SK-N-SH (cell line): ENCODE data around the gene CCDC68. TPM values are rescaled to one million over a fixed set of nuclear protein-coding genes. Genes with fewer than 3 reads are reported as not detected.

ENCODE experiments used
- CTCF ChIA-PET: fragments of 300-600, 350-600 bp; formaldehyde crosslinking; extraction: SDS; loops from one replicate; lab custom pipeline; 2021; lab: Yijun Ruan, JAX
- POLR2A ChIA-PET: fragments of 350-600 bp; sonication (Branson Sonifier 250); formaldehyde crosslinking; extraction: SDS; loops from one replicate; lab custom pipeline; 2020; ENCODE audit warnings: antibody characterized with exemption, inconsistent platforms; lab: Yijun Ruan, JAX
- DNase-seq: peaks from one replicate; pipeline ENCODE4 v3.0.0; 2012
- H2AFZ ChIP-seq: fragments of 200-600 bp; sonication (generic); 2 replicates; pipeline ENCODE4 v1.8.1; 2016; ENCODE audit warnings: antibody characterized with exemption, mild to moderate bottlenecking, low read depth
- H3F3A ChIP-seq: fragments of 200-600 bp; sonication (generic); replicated peaks from 2 replicates; pipeline ENCODE3; 2016; ENCODE audit warnings: antibody characterized with exemption, mild to moderate bottlenecking; ENCODE audit not compliant: insufficient read depth
- H3K27ac ChIP-seq, 2 experiments: fragments of 200-500 bp in 1 of 2; fragments of 200-600 bp in 1 of 2; sonication (Bioruptor generic) in 1 of 2; sonication (generic), shearing (Covaris generic) in 1 of 2; 2 replicates each; pipeline versions ENCODE4 v1.5.1 to v1.6.1; 2014 to 2016; ENCODE audit warnings: low read depth in 2 of 2, inconsistent platforms in 1 of 2, low read length in 1 of 2, mild to moderate bottlenecking in 1 of 2, mixed read lengths in 1 of 2
- H3K27me3 ChIP-seq: fragments of 200-600 bp; sonication (generic), shearing (Covaris generic); 2 replicates; pipeline ENCODE4 v1.6.1; 2016; ENCODE audit warnings: mixed run types; ENCODE audit not compliant: insufficient read depth
- H3K36me3 ChIP-seq, 2 experiments: fragments of 200-500 bp in 1 of 2; fragments of 200-600 bp in 1 of 2; sonication (Bioruptor generic) in 1 of 2; sonication (generic) in 1 of 2; replicated peaks in 1 of 2; 2 replicates each; pipeline versions ENCODE3 to v1.5.1; 2014 to 2016; ENCODE audit warnings: low read length in 1 of 2, mild to moderate bottlenecking in 1 of 2; ENCODE audit not compliant: insufficient read depth in 2 of 2, control insufficient read depth in 1 of 2
- H3K4me1 ChIP-seq, 2 experiments: fragments of 200-500 bp in 1 of 2; fragments of 200-600 bp in 1 of 2; sonication (Bioruptor generic) in 1 of 2; sonication (generic), shearing (Covaris generic) in 1 of 2; 2 replicates each; pipeline versions ENCODE4 v1.5.1 to v1.6.1; 2014 to 2016; ENCODE audit warnings: low read depth in 1 of 2, low read length in 1 of 2, mixed run types in 1 of 2; ENCODE audit not compliant: insufficient read depth in 2 of 2, control insufficient read depth in 1 of 2
- H3K4me2 ChIP-seq: fragments of 200-600 bp; sonication (generic), shearing (Covaris generic); 2 replicates; pipeline ENCODE4 v1.6.1; 2017; ENCODE audit warnings: mixed run types
- H3K4me3 ChIP-seq, 2 experiments: fragments of 200-500 bp in 1 of 2; fragments of 200-600 bp in 1 of 2; sonication (Bioruptor generic) in 1 of 2; sonication (generic), shearing (Covaris generic) in 1 of 2; 2 replicates each; pipeline versions ENCODE4 v1.5.1 to v1.8.1; 2014 to 2016; ENCODE audit warnings: low read depth in 2 of 2, inconsistent platforms in 1 of 2, low read length in 1 of 2, mild to moderate bottlenecking in 1 of 2, mixed read lengths in 1 of 2, moderate library complexity in 1 of 2
- H3K79me2 ChIP-seq: fragments of 200-600 bp; sonication (generic); 2 replicates; pipeline ENCODE4 v1.8.1; 2017; ENCODE audit warnings: mild to moderate bottlenecking; ENCODE audit not compliant: insufficient read depth
- H3K9ac ChIP-seq: fragments of 200-600 bp; sonication (generic); 2 replicates; pipeline ENCODE4 v1.6.1; 2017; ENCODE audit warnings: mixed run types
- H3K9me2 ChIP-seq: fragments of 200-600 bp; sonication (generic); 2 replicates; pipeline ENCODE4 v1.6.1; 2017; ENCODE audit warnings: mixed run types
- H3K9me3 ChIP-seq: fragments of 200-600 bp; sonication (generic); 2 replicates; pipeline ENCODE4 v1.6.1; 2017; ENCODE audit warnings: mixed run types, mild to moderate bottlenecking, moderate library complexity
- H4K20me1 ChIP-seq: fragments of 200-600 bp; sonication (generic); 2 replicates; pipeline ENCODE4 v1.6.1; 2017; ENCODE audit warnings: mild to moderate bottlenecking, mixed run types; ENCODE audit not compliant: insufficient read depth
- ELF1 ChIP-seq: IDR thresholded peaks from 2 replicates; pipeline ENCODE4 v1.4.0; 2012
- EZH2phosphoT487 ChIP-seq: fragments of 200-600 bp; sonication (generic); IDR thresholded peaks from 2 replicates; pipeline ENCODE4 v1.6.1; 2017; ENCODE audit warnings: low read depth, mixed run types, mild to moderate bottlenecking, antibody characterized with exemption, moderate library complexity, borderline replicate concordance
- FOXM1 ChIP-seq: IDR thresholded peaks from 2 replicates; pipeline ENCODE4 v1.4.0; 2012; ENCODE audit warnings: low read depth, mild to moderate bottlenecking
- GABPA ChIP-seq: IDR thresholded peaks from 2 replicates; pipeline ENCODE4 v1.4.0; 2012; ENCODE audit warnings: low read depth, mild to moderate bottlenecking
- GATA2 ChIP-seq: sonication (generic); formaldehyde crosslinking; IDR thresholded peaks from 2 replicates; pipeline ENCODE4 v1.5.0; 2020; ENCODE audit warnings: mild to moderate bottlenecking, missing genetic modification reagents
- IRF3 ChIP-seq: fragments of 150-350 bp; IDR thresholded peaks from 2 replicates; pipeline ENCODE4 v1.6.1; 2016; ENCODE audit warnings: mild to moderate bottlenecking, low read depth, low read length
- NFIC ChIP-seq: IDR thresholded peaks from 2 replicates; pipeline ENCODE4 v1.4.0; 2012; ENCODE audit warnings: borderline replicate concordance
- NRF1 ChIP-seq: IDR thresholded peaks from 2 replicates; pipeline ENCODE4 v1.6.1; 2012; ENCODE audit warnings: low read depth, mild to moderate bottlenecking, low read length
- PBX3 ChIP-seq: IDR thresholded peaks from 2 replicates; pipeline ENCODE4; 2012
- RAD21 ChIP-seq: IDR thresholded peaks from 2 replicates; pipeline ENCODE4 v1.6.1; 2012; ENCODE audit warnings: mild to moderate bottlenecking, low read length
- RCOR1 ChIP-seq: fragments of 150-350 bp; IDR thresholded peaks from 2 replicates; pipeline ENCODE4 v1.6.1; 2017; ENCODE audit warnings: antibody characterized with exemption, low read length
- REST ChIP-seq: IDR thresholded peaks from 2 replicates; pipeline ENCODE4 v1.6.1; 2012; ENCODE audit warnings: mild to moderate bottlenecking, low read depth, low read length, moderate library complexity
- RXRA ChIP-seq: IDR thresholded peaks from 2 replicates; pipeline ENCODE4 v1.4.0; 2012; ENCODE audit warnings: low read depth, mild to moderate bottlenecking, borderline replicate concordance
- SMC3 ChIP-seq: IDR thresholded peaks from 2 replicates; pipeline ENCODE4 v1.6.1; 2012; ENCODE audit warnings: low read depth, low read length, improper control_type of control experiment
- TAF1 ChIP-seq: IDR thresholded peaks from 2 replicates; pipeline ENCODE4 v1.6.1; 2012; ENCODE audit warnings: low read depth, mild to moderate bottlenecking, low read length, moderate library complexity, borderline replicate concordance
- TCF12 ChIP-seq: IDR thresholded peaks from 2 replicates; pipeline ENCODE4 v1.4.0; 2012
- USF1 ChIP-seq: IDR thresholded peaks from 2 replicates; pipeline ENCODE4 v1.4.0; 2012; ENCODE audit warnings: low read depth, borderline replicate concordance
- YY1 ChIP-seq: IDR thresholded peaks from 2 replicates; pipeline ENCODE4 v1.4.0; 2012; ENCODE audit warnings: low read depth, mild to moderate bottlenecking
- ZBTB33 ChIP-seq: IDR thresholded peaks from 2 replicates; pipeline ENCODE4 v1.4.0; 2012; ENCODE audit warnings: low read depth, borderline replicate concordance
- WGBS: methylation state at CpG from one replicate; pipeline ENCODE4 v1.1.6; 2017; ENCODE audit warnings: low lambda C conversion rate; 5-methylcytosine and 5-hydroxymethylcytosine counted together
- polyA plus RNA-seq, 3 experiments: library from polyadenylated mRNA; depleted of rRNA; stranded (reverse); fragments of >200 nt; gene quantifications; 2 replicates each; pipeline ENCODE4 v1.2.3, GENCODE V29; 2012

The CCDC68 gene
- not detected in 2 replicates for polyA plus RNA-seq (2012; rRNA removed)
- 0.01 TPM in 1 of 2 replicates, not detected in the other for polyA plus RNA-seq (2012; cell fraction: cytosol; rRNA removed)
- polyA plus RNA-seq (2012; cell fraction: nucleus; rRNA removed) = not detected in 2 replicates

- WGBS = 90% methylated on average over 27 of the region's 58 CpGs
- no peaks in the 10 kb centered on the region for H3K36me3 ChIP-seq
- no peaks in the 10 kb centered on the region for H3F3A ChIP-seq
- H3K4me1 ChIP-seq = peaks cover 0 to 9% of the 10 kb centered on the region in 2 experiments; a peak in 2 of 4 replicates
- CTCF ChIA-PET = interaction anchor here (1.2 to 1.9 kb wide), 2 partner anchors 10 to 16 kb away, joined by 4 to 5 read pairs; no protein-coding TSS in a partner anchor
- H3K4me3 ChIP-seq = no peak within 1 kb of the TSS
- no peak within 1 kb of the TSS for H3K4me2 ChIP-seq
- H3K27ac ChIP-seq = no peak within 1 kb of the TSS
- no peaks in the 10 kb centered on the region for H3K79me2 ChIP-seq
- DNase-seq = no peak
- H4K20me1 ChIP-seq = no peaks in the 10 kb centered on the region
- no peak for TF ChIP-seq USF1
- no peak for TF ChIP-seq YY1
- TF ChIP-seq NRF1 = no peak
- no peak for TF ChIP-seq GABPA
- TF ChIP-seq GATA2 (CRISPR knock-in tag) = no peak
- no peak for TF ChIP-seq ZBTB33
- TF ChIP-seq TCF12 = no peak
- TF ChIP-seq IRF3 = no peak
- TF ChIP-seq PBX3 = no peak
- no peak for TF ChIP-seq REST
- no peak for TF ChIP-seq ELF1
- TF ChIP-seq RAD21 = no peak
- no peak for TF ChIP-seq EZH2phosphoT487
- no peak for TF ChIP-seq FOXM1
- no peak for TF ChIP-seq NFIC
- no peak for TF ChIP-seq RXRA
- no peak for TF ChIP-seq RCOR1
- no peak for TF ChIP-seq SMC3
- TF ChIP-seq TAF1 = no peak
- H3K9ac ChIP-seq = no peak within 1 kb of the TSS
- no peaks in the 10 kb centered on the region for H3K27me3 ChIP-seq
- no peaks in the 10 kb centered on the region for H3K9me2 ChIP-seq
- POLR2A ChIA-PET = no interaction called here
- H3K9me3 ChIP-seq = no peaks in the 10 kb centered on the region
- no peak within 1 kb of the TSS for H2AFZ ChIP-seq
Measured at GRCh38 chr18:54958704-54959625, at the start of gene CCDC68. Gene CCDC68 (minus strand): TSS chr18:54959461. CDS start chr18:54942791, 16,670 bp downstream.
